Measurements from ENCODE around the gene NCAM1. TPM values are rescaled to one million over a fixed set of nuclear protein-coding genes. Genes with fewer than 3 reads are reported as not detected.

Gene NCAM1
- total and polyA plus RNA-seq, 9 of the 15 experiments (the other 6 are each of a cell fraction or from before 2014, with no cell fraction given): 0.09 to 0.23 TPM; not detected in 7

- Histone ChIP-seq H3K4me1 (replicated peaks in 1 of 2; ENCODE audit: control insufficient read depth in 2 of 2, insufficient read depth in 2 of 2, low read length in 2 of 2) (no peaks in the 10 kb centered on the region), H3K4me2 (ENCODE audit: insufficient read depth, low read length) (no peak overlapping the region), H4K20me1 (replicated peaks; ENCODE audit: control insufficient read depth, insufficient read depth, low read length) (no peaks in the 10 kb centered on the region; the same call in 1 of the 2 replicates), H3K79me2 (ENCODE audit: control insufficient read depth, insufficient read depth, low read length) (no peaks in the 10 kb centered on the region), H3K27me3 (ENCODE audit: control insufficient read depth in 2 of 2, insufficient read depth in 2 of 2, low read length in 2 of 2) (peaks cover 6 to 48% of the 10 kb centered on the region in 2 experiments; a peak in 3 of 5 replicates), H3K9me3 (replicated peaks; ENCODE audit: control insufficient read depth, insufficient read depth, low read depth, low read length) (no peaks in the 10 kb centered on the region), H3K36me3 (ENCODE audit: control insufficient read depth, insufficient read depth, low read length) (no peaks in the 10 kb centered on the region), H3K27ac (ENCODE audit: extremely low read depth, low read depth, low read length) (no peak overlapping the region), H3K9ac (ENCODE audit: insufficient read depth in 1 of 2, low read depth in 2 of 2, low read length in 2 of 2) (no peak overlapping the region), H3K4me3 (no peak overlapping the region), H3K9me1 (ENCODE audit: control insufficient read depth, insufficient read depth, low read length) (no peaks in the 10 kb centered on the region), H2AFZ (ENCODE audit: low read depth, low read length) (no peak overlapping the region)
- 1% methylated on average over 10 of the region's 10 CpGs for WGBS (ENCODE audit: insufficient coverage, low coverage, missing lambda C conversion rate)
- FAIRE-seq (no peak), ATAC-seq (peak; percentile 59; the same call in 2 of the 3 replicates), DNase-seq (ENCODE audit: extremely low read depth in 1 of 4, low spot score in 3 of 4) (peak in 1 of 4 experiments; percentile 6)
- BruUV-seq (replicated peaks): no TSS peak
- ChIA-PET POLR2A (no interaction called here), CTCF (ENCODE audit: low intra/inter-chr PET ratio) (no interaction called here)
- in situ Hi-C loops (cut with MboI): no loop called here
- intact Hi-C loops (cut with micrococcal nuclease): no loop called here
- TF ChIP-seq ZNF316 (IDR thresholded peaks at IDR 0.05) (peak; percentile 32; the same call in 1 of the 2 replicates), MAFG (tag; conservative IDR thresholded peaks at IDR 0.05) (peak; percentile 45), C11orf30 (IDR thresholded peaks at IDR 0.05; ENCODE audit: low read depth) (peak; percentile 45; the same call in 1 of the 2 replicates), ZNF584 (CRISPR knock-in tag; IDR thresholded peaks at IDR 0.05; ENCODE audit: low read depth) (no peak), ZNF445 (CRISPR knock-in tag; IDR thresholded peaks at IDR 0.05; ENCODE audit: low read depth) (no peak), NFE2 (IDR thresholded peaks at IDR 0.05; ENCODE audit: low read depth) (peak; percentile 66)
Measured at GRCh38 chr11:113261709-113262475, 300.7 kb downstream of the NCAM1 start.

All from K562 (cell line).